Measurements from ENCODE around the gene CXCR3. TPM values are rescaled to one million over a fixed set of nuclear protein-coding genes. Genes with fewer than 3 reads are reported as not detected.
"Not testable (repeated sequence)": the region's sequence is repeated elsewhere in the genome, so short reads cannot be mapped to it uniquely, and the experiment has no call there.

Gene CXCR3
- total RNA-seq, 1 donor from 2014 or later, result 0.20 TPM

DNA sequence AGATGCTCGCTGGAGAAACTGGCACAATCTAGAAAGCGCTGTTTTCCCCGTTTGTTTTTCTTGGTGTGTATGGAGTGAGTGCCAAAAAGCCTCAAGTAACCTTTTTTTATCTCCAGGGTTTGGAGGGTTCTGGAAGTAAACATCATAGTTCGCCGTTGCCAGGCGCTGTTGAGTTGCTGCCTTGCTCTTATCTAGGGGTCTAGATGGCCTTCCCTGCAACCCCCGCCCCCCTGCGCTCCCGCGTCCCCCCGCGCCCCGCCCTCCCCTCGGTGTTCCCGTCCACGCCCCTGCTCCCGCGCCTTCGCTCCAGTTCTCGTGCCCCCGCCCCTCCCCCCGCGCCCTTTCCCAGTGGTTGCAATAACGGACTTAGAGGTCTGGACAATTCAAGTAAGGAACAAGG is 40.6 kb downstream of the CXCR3 start:
- intact Hi-C loops (cut with micrococcal nuclease), result no loop called here
- DNase-seq, result peak; percentile 36

DNA sequence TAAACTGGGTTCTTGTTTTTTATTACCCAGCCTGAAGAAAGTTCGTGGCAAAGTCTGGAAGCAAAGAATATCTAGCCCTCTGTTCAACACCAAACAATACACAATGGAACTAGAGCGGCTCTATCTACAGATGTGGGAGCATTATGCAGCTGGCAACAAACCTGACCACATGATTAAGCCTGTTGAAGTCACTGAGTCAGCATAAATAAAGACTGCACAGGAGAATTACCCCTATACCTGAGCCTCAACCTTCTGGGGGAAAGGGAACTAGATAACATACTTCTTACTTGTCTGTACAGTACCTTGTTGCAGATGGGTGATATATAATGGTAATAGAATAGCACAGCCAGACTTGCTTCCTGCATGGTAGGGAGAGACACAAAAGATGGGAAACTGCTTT is 44.7 kb downstream of the CXCR3 start:
- intact Hi-C loops (cut with micrococcal nuclease), result no loop called here
- DNase-seq (no peak), ATAC-seq (no peak)

More for the DNA sequence above, 40.6 kb downstream of the CXCR3 start:
- peak; percentile 57 for ATAC-seq

DNA sequence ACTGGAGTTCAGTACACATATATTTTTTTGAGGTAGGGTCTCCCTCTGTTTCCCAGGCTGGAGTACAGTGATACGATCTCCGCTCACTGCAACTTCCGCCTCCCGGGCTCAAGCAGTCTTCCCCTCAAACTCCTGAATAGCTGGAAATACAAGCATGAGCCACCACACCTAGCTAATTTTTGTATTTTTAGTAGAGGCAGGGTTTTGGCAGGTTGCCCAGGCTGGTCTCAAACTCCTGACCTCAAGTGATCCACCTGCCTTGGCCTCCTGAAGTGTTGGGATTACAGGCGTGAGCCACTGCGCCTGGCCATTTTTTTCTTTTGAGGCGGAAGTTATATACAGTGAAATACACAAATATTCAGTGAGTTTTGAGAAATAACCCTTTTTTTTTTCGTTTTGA is 46.9 kb downstream of the CXCR3 start:
- intact Hi-C loops (cut with micrococcal nuclease), result not testable (repeated sequence)
- ATAC-seq (peak; percentile 60), DNase-seq (peak; percentile 41)

Other genes starting within 250 kb of the CXCR3 start
- 96.4 TPM for gene OGT, start 85.4 kb downstream of the CXCR3 start, total RNA-seq
- gene GCNA, start 40.1 kb downstream of the CXCR3 start, total RNA-seq, result 1.5 TPM
- not detected for gene CXorf49, start 99.8 kb upstream of the CXCR3 start, total RNA-seq
- not detected for gene CXorf49B, start 144.8 kb upstream of the CXCR3 start, total RNA-seq